Osteocyte (in vitro differentiated cells): ENCODE measurements around the gene CENPO. TPM values are rescaled to one million over a fixed set of nuclear protein-coding genes. Genes with fewer than 3 reads are reported as not detected.

Experiments
- DNase-seq: peaks from one replicate; pipeline ENCODE4 v3.0.0; 2021; ENCODE audit warnings: mixed read lengths; ENCODE audit not compliant: unreplicated experiment; ENCODE audit errors: extremely low spot score
- H3K27ac Mint-ChIP-seq: one replicate; pipeline ENCODE4 v1.8.0; 2021; ENCODE audit warnings: mild to moderate bottlenecking, mixed read lengths; ENCODE audit not compliant: unreplicated experiment
- H3K27me3 Mint-ChIP-seq: one replicate; pipeline ENCODE4 v1.8.0; 2021; ENCODE audit warnings: mixed read lengths; ENCODE audit not compliant: unreplicated experiment
- H3K36me3 Mint-ChIP-seq: one replicate; pipeline ENCODE4 v1.8.0; 2021; ENCODE audit warnings: mixed read lengths; ENCODE audit not compliant: unreplicated experiment
- H3K4me1 Mint-ChIP-seq: one replicate; pipeline ENCODE4 v1.8.0; 2021; ENCODE audit warnings: mixed read lengths; ENCODE audit not compliant: unreplicated experiment
- H3K4me3 Mint-ChIP-seq: one replicate; pipeline ENCODE4 v1.8.0; 2021; ENCODE audit warnings: mild to moderate bottlenecking, moderate library complexity, mixed read lengths; ENCODE audit not compliant: unreplicated experiment
- H3K9me3 Mint-ChIP-seq: one replicate; pipeline ENCODE4 v1.8.0; 2021; ENCODE audit warnings: mixed read lengths; ENCODE audit not compliant: unreplicated experiment
- CTCF ChIP-seq: fragments of 200-600 bp; sonication (generic); IDR thresholded peaks from 2 replicates; pipeline ENCODE4 v1.5.0; 2021; ENCODE audit warnings: antibody characterized with exemption, mild to moderate bottlenecking, moderate library complexity
- total RNA-seq: library from RNA; stranded (reverse); gene quantifications from 2 replicates; pipeline ENCODE4 v1.2.1, GENCODE V29; 2021

CENPO gene
- total RNA-seq, 1 donor from 2014 or later = 12.8 TPM

- no peak for DNase-seq
- Mint-ChIP-seq H3K4me3 (no peak overlapping the region), H3K36me3 (peaks cover 7% of the 10 kb centered on the region), H3K27ac (no peak overlapping the region), H3K27me3 (no peaks in the 10 kb centered on the region), H3K9me3 (no peaks in the 10 kb centered on the region), H3K4me1 (peaks cover 7% of the 10 kb centered on the region)
- no peak for TF ChIP-seq CTCF
These were observed 5.7 kb upstream of the CENPO start for GRCh38 chr2:24787532-24787931.

GRCh38 chr2:24788816-24789215, 4.4 kb upstream of the CENPO start:
- Mint-ChIP-seq H3K4me3 (no peak overlapping the region), H3K36me3 (peaks cover 7% of the 10 kb centered on the region), H3K9me3 (no peaks in the 10 kb centered on the region), H3K27me3 (no peaks in the 10 kb centered on the region), H3K27ac (no peak overlapping the region), H3K4me1 (peaks cover 13% of the 10 kb centered on the region)
- TF ChIP-seq CTCF = no peak
- DNase-seq = no peak

GRCh38 chr2:24791452-24791851, 1.8 kb upstream of the CENPO start:
- H3K27ac Mint-ChIP-seq = no peak overlapping the region
- H3K4me1 Mint-ChIP-seq = peaks cover 27% of the 10 kb centered on the region
- no peaks in the 10 kb centered on the region for H3K9me3 Mint-ChIP-seq
- no peak for TF ChIP-seq CTCF
- peak; percentile 40 for DNase-seq
- H3K27me3 Mint-ChIP-seq = no peaks in the 10 kb centered on the region
- H3K36me3 Mint-ChIP-seq = peaks cover 7% of the 10 kb centered on the region
- H3K4me3 Mint-ChIP-seq = no peak overlapping the region

- TF ChIP-seq CTCF = no peak
- Mint-ChIP-seq H3K27me3 (no peaks in the 10 kb centered on the region), H3K4me3 (peak overlapping the region; percentile 96), H3K27ac (peak overlapping the region; percentile 100), H3K9me3 (no peaks in the 10 kb centered on the region), H3K36me3 (peaks cover 8% of the 10 kb centered on the region), H3K4me1 (peaks cover 27% of the 10 kb centered on the region)
- DNase-seq = no peak
These were observed 717 bp upstream of the CENPO start for GRCh38 chr2:24792542-24792873.

- H3K27ac Mint-ChIP-seq = peak overlapping the region; percentile 100
- H3K9me3 Mint-ChIP-seq = no peaks in the 10 kb centered on the region
- H3K27me3 Mint-ChIP-seq = no peaks in the 10 kb centered on the region
- H3K36me3 Mint-ChIP-seq = peaks cover 8% of the 10 kb centered on the region
- TF ChIP-seq CTCF = no peak
- peaks cover 25% of the 10 kb centered on the region for H3K4me1 Mint-ChIP-seq
- peak; percentile 73 for DNase-seq
- peak overlapping the region; percentile 96 for H3K4me3 Mint-ChIP-seq
These were observed 673 bp downstream of the CENPO start for GRCh38 chr2:24793761-24794435.
